Measurements from ENCODE around the gene MT1E. TPM values are rescaled to one million over a fixed set of nuclear protein-coding genes. Genes with fewer than 3 reads are reported as not detected.

Gene MT1E
- total and polyA plus RNA-seq, 2 of the 13 experiments (the other 11 are each of a cell fraction or from before 2014, with no cell fraction given) = 110 to 1,072 TPM

- TF ChIP-seq, protein P1, sequence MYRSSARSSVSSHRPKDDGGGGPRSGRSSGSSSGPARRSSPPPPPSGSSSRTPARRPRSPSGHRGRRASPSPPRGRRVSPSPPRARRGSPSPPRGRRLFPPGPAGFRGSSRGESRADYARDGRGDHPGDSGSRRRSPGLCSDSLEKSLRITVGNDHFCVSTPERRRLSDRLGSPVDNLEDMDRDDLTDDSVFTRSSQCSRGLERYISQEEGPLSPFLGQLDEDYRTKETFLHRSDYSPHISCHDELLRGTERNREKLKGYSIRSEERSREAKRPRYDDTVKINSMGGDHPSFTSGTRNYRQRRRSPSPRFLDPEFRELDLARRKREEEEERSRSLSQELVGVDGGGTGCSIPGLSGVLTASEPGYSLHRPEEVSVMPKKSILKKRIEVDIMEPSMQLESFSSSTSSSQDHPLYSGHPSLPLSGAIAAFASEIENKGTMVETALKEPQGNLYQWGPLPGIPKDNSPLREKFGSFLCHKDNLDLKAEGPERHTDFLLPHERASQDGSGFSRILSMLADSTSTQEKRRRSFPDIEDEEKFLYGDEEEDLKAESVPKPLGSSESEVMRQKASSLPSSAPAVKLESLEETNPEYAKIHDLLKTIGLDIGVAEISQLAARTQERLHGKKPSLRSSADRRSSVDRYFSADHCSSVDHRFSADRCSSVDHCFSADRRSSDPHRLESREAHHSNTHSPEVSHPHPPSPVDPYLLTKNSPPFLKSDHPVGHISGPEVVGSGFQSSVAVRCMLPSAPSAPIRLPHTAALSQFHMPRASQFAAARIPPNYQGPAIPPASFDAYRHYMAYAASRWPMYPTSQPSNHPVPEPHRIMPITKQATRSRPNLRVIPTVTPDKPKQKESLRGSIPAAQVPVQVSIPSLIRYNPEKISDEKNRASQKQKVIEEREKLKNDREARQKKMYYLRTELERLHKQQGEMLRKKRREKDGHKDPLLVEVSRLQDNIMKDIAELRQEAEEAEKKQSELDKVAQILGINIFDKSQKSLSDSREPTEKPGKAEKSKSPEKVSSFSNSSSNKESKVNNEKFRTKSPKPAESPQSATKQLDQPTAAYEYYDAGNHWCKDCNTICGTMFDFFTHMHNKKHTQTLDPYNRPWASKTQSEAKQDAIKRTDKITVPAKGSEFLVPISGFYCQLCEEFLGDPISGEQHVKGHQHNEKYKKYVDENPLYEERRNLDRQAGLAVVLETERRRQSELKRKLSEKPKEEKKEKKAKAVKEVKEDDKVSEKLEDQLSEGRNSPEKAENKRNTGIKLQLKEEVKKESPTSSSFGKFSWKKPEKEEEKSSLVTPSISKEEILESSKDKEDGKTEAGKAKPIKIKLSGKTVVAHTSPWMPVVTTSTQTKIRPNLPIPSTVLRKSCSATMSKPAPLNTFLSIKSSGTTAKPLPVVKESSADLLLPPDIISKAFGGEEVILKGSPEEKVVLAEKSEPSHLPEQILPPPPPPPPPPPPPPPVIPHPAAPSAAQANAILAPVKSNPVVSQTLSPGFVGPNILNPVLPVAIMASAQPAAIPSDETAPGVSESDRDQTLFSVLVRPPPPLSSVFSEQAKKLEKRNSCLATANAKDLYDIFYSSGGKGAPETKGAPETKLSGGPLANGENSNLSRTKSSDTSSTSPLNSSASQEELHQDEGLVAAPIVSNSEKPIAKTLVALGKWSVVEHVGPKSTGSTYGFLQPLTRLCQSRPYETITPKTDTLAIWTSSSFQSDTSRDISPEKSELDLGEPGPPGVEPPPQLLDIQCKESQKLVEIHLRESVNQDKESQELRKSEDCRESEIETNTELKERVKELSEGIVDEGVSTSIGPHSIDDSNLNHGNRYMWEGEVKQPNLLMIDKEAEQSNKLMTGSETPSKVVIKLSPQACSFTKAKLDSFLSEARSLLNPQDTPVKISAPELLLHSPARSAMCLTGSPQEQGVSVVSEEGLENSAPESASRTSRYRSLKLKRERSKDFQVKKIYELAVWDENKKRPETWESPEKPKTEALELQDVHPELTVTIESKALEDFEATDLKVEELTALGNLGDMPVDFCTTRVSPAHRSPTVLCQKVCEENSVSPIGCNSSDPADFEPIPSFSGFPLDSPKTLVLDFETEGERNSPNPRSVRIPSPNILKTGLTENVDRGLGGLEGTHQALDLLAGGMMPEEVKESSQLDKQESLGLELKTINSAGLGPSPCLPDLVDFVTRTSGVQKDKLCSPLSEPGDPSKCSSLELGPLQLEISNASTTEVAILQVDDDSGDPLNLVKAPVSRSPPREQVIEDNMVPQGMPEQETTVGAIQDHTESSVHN (CRISPR knock-in tag; IDR thresholded peaks at IDR 0.05) = peak; percentile 52; the same call in 1 of the 2 replicates
- peak; percentile 71 for TF ChIP-seq CTCF (CRISPR knock-in tag; IDR thresholded peaks at IDR 0.05)
- TF ChIP-seq GABPB1 (CRISPR knock-in tag; IDR thresholded peaks at IDR 0.05) = peak; percentile 41; the same call in 1 of the 2 replicates
- 0 out of 2 replicates have a peak, but pooled peaks have one; percentile 22 for TF ChIP-seq ZNF263 (CRISPR knock-in tag; IDR thresholded peaks at IDR 0.05)
- TF ChIP-seq PITX1 (CRISPR knock-in tag; IDR thresholded peaks at IDR 0.05) = peak; percentile 74
- TF ChIP-seq HCFC1 (IDR thresholded peaks at IDR 0.05; ENCODE audit: low read depth, low read length) = no peak
- TF ChIP-seq RXRA (CRISPR knock-in tag; IDR thresholded peaks at IDR 0.05) = 0 out of 2 replicates have a peak, but pooled peaks have one; percentile 48
- TF ChIP-seq ZMYM4 (CRISPR knock-in tag; IDR thresholded peaks at IDR 0.05) = peak; percentile 45; the same call in 1 of the 2 replicates
- TF ChIP-seq MED8 (CRISPR knock-in tag; IDR thresholded peaks at IDR 0.05; ENCODE audit: insufficient replicate concordance) = no peak
- peak; percentile 74; the same call in 1 of the 2 replicates for TF ChIP-seq TFDP1 (CRISPR knock-in tag; IDR thresholded peaks at IDR 0.05; ENCODE audit: borderline replicate concordance)
- TF ChIP-seq, protein P2, sequence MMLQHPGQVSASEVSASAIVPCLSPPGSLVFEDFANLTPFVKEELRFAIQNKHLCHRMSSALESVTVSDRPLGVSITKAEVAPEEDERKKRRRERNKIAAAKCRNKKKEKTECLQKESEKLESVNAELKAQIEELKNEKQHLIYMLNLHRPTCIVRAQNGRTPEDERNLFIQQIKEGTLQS (CRISPR knock-in tag; IDR thresholded peaks at IDR 0.05) = 0 out of 2 replicates have a peak, but pooled peaks have one; percentile 13
- TF ChIP-seq IKZF5 (CRISPR knock-in tag; IDR thresholded peaks at IDR 0.05) = peak; percentile 43; the same call in 1 of the 2 replicates
- peak; percentile 54; the same call in 1 of the 2 replicates for TF ChIP-seq ZNF44 (CRISPR knock-in tag; IDR thresholded peaks at IDR 0.05)
- no peak for TF ChIP-seq SCMH1 (CRISPR knock-in tag; IDR thresholded peaks at IDR 0.05; ENCODE audit: borderline replicate concordance)
These were observed 22.3 kb downstream of the MT1E start (continued) for GRCh38 chr16:56647641-56648431.

All from HepG2 (cell line).